Uterus (tissue), 2 donors: Measurements from ENCODE around the gene SIX5.

Experiments used
- CTCF ChIP-seq, 4 experiments: fragments of 200-600 bp in 2 of 4; fragments of 450-650 bp in 2 of 4; sonication (generic) in 2 of 4; IDR thresholded peaks; one replicate each; pipeline ENCODE4 v1.5.1; 2016 to 2019; ENCODE audit warnings: antibody characterized with exemption in 4 of 4, mild to moderate bottlenecking in 2 of 4, moderate library complexity in 1 of 4
- POLR2A ChIP-seq, 2 donors: fragments of 450-650 bp; IDR thresholded peaks; one replicate each; pipeline ENCODE4 v1.6.1; 2016; ENCODE audit warnings: antibody characterized with exemption in 2 of 2, mild to moderate bottlenecking in 1 of 2, moderate library complexity in 1 of 2

- TF ChIP-seq CTCF (IDR thresholded peaks at IDR 0.05) (no peak), POLR2A (IDR thresholded peaks at IDR 0.05) (no peak)
These were observed 29.3 kb downstream of the SIX5 start for GRCh38 chr19:45739498-45740439.
